DMS153 (cell line): ENCODE measurements around the gene EFCAB5.
"Not testable (repeated sequence)": the region's sequence is repeated elsewhere in the genome, so short reads cannot be mapped to it uniquely, and the experiment has no call there.

Experiments used
- DNase-seq: peaks from one replicate; lab custom pipeline; 2025; lab: John Stamatoyannopoulos, UW

The EFCAB5 gene

DNA sequence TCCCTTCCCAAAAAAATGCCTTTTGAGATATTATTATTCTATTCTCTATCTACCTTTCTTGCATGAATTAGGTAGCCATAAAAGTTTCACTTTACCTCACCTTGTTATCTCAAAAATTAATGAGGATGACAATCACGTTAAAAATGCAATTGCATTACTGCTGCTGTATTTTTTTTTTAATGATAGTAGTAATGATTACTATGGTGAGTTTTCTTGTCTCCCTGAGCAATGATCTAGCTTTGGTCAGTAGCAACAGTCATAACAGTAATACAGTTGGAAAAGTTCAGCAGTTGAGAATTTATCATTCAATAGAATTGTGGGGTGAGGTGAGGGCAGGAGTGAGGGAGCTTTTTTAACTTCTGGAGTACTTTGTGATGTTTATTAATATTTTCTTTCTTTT, at the start of gene EFCAB5:
TSS of gene EFCAB5 (plus strand) at position 301 of the 400 bp plus-strand sequence. CDS start 163 bp downstream, outside the sequence.
- no peak for DNase-seq

DNA sequence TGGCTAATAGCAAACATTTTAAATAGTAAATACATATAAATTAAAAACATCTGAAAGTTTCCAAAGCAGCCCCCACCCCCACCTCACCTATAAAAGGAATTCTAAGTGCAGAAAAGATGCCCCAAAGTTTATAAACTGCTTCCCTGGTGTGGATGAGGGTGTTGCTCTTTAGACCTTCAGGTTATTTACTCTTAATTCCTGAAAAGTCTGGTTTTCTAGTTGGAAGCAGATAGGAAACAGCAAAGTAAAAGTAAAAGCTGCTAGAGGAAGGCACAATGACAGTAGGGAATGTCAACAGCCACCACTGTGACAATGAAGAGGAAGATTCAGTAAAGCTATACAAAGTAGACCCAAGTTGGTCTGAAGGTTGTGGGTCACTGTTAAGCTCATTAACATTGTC, 49.2 kb upstream of the EFCAB5 start:
- DNase-seq: no peak

DNA sequence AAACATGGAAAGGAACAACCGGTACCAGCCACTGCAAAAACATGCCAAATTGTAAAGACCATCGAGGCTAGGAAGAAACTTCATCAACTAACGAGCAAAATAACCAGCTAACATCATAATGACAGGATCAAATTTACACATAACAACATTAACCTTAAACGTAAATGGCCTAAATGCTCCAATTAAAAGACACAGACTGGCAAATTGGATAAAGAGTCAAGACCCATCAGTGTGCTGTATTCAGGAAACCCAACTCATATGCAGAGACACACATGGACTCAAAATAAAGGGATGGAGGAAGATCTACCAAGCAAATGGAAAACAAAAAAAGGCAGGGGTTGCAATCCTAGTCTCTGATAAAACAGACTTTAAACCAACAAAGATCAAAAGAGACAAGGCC, 44.3 kb upstream of the EFCAB5 start:
- DNase-seq: not testable (repeated sequence)

DNA sequence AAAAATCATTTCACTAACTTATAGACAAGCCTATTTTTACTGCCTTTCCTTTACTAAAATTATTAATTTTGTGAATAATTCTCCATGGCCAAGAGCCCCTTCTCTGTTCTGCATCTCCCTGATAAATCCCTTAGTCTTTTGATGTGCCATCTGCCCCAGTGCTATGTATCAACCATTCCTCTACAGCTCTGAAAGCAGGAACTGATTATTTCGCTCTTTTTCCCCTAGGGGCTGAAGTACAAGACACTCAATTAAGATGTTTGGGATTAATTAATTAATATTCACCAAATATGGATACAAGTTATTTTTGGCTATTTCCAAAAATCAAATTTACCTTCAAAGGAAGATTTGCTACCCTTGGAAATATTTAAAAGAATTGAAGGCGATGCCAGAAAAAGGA, 38.0 kb upstream of the EFCAB5 start:
- DNase-seq: no peak

DNA sequence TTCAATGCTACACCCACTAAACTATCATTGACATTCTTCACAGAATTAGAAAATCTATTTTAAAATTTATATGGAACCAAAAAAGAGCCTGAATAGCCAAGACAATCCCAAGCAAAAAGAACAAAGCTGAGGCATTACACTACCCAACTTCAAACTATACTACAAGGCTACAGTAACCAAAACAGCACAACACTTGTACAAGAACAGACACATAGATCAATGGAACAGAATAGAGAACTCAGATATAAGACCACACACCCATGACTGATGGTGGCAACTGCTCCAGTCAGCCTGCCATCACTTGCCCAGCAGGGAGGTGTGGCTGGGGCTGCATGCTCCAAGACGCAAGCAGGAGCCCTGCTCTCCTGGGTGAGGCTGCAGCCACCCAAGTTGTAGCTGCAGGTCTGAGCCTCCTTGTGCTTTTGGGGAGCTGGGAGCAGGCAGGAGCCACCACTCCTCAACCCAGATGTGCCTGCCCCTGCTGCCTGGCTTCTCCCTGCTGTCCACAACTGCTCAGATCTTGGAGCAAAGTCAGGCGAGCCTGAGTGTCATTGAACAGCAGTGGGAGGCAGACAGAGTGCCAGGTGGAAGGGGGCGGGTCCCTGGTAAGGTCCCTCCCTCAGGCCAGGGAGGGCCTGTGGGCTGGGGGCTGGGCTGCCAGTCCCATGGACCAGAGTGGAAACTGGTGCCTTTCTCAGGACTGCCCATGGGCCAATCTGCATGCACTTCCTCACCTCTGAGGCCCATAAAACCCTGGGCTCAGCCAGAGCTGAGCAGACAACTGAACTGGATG, 36.2 kb upstream of the EFCAB5 start:
- no peak for DNase-seq

DNA sequence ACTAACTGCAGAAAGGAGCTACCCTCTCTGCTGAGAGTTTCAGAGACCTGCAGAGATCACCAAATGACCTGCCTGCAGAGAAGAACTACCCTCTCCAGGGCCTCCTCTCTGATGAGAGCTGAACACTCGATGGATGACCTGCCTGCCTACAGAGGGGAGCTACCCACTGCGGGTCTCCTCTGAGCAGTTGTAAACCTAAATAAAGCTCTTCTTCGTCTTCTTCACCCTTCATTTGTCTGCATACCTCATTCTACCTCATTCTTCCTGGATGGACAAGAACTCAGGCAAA, 35.6 kb upstream of the EFCAB5 start:
- no peak for DNase-seq

DNA sequence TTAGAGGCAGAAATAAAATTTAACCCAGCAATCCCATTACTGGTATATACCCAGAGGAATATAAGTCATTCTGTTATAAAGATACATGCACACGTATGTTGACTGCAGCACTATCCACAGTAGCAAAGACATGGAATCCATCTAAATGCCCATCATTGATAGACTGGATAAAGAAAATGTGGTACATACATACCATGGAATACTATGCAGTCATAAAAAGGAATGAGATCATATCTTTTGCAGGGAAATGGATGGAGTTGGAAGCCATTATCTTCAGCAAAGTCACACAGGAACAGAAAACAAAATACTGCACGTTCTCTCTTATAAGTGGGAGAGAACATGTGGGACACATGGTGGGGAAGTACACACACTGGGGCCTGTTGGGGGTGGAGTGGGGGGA, 34.5 kb upstream of the EFCAB5 start:
- no peak for DNase-seq

DNA sequence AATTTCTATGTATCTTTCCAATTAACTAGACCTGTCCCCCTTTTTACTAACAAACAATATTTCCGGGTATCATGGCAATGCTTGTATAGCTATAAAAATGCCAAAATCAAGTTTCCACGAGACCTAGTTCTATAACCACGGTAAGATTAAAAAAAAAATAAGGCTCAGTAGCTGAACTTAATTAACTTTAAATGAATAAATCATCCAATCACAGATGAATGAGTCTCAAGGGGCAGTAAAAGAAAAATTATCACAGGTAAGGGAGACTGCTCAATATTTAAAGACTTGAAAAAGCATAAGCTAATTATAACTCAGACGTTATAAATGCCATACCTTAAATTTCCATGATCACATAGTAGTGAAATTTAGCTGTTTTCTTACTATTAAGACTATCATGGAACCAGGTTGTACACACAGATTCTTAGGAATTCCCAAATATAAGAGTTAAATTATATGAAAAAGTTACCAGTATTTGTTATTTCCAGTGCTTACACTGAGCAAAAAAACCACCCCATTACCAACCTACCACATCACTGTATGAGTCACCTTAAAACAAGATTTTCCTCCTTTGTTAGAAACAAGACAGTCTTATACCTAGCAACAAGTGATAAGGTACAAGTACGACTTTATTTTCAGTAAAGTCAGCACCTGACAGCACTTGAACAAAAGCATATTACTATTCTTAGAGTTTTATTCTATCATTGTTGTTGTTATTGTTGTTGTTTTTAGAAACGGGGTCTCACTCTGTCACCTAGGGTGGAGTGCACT, 32.0 kb upstream of the EFCAB5 start:
- DNase-seq: no peak

DNA sequence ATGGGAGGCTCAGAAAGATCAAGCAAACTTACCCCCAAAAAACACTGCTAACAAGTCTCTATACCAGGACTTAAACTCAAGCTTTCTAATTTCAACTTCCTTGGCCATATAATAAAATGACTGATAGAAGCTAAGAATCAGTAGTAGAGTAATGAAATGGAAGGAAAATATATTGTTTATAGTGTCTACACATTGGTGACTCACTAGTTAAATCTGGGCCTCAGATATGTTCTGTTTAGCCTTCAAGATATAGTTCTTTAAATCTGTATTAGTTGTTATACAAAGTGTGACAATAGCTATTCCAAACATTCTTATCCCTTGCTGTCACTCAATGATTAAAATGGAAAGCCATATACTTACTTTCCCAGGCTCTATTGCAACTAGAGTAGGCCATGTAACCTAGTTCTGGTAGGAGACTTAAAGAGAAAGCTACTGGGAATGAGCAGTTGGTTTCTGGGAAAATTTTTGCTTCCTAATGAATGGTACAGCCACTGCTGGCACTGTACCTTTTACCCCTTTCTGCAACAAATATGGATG, 29.7 kb upstream of the EFCAB5 start:
- DNase-seq: no peak

DNA sequence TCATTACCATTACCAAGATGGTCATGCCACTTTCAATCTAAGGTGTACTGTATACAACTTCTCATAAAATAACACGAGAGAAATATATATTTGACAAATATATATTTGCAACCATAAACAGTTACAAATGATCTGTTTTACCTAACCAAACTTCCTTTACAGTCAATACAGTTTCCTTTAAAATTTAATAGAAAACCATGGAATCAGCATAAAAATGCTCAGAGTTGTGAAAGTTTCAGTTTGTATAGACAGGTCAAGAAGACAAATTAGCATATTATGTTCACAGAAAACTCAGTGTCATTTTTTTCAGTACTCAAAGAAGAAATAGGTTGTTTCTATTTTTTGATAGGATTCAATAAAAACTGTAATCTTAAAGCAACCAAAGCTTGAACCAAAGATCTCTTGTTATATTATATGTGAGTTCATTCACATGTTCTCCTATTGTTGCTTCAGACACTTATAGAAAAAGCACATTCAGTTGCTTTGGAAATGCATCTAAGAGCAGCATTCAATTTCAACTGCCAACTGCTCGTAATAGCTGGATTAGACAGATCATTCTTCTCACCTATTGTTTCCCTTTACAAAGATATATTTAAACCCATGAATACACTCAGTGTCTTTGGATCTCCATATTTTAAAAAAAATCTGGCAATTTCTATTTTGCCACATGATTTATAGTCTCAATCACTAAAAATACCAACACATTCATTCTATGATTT, 26.5 kb upstream of the EFCAB5 start:
- DNase-seq: no peak

DNA sequence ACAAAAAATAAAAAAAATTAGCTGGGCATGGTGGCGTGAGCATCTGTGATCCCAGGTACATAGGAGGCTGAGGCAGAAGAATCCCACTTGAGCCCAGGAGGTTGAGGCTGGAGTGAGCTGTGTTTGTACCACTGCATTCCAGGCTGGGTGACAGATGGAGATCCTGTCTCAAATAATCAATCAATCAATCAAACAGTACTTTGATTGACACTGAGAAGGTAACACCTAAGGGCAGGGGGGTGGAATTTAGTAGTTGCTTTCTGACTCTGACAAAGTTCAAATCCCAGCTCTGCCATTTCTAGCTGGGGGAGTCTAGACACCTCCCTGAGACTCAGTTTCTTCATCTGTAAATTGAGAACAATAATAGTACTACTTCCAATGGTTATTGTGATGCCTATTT, 23.4 kb upstream of the EFCAB5 start:
- no peak for DNase-seq

DNA sequence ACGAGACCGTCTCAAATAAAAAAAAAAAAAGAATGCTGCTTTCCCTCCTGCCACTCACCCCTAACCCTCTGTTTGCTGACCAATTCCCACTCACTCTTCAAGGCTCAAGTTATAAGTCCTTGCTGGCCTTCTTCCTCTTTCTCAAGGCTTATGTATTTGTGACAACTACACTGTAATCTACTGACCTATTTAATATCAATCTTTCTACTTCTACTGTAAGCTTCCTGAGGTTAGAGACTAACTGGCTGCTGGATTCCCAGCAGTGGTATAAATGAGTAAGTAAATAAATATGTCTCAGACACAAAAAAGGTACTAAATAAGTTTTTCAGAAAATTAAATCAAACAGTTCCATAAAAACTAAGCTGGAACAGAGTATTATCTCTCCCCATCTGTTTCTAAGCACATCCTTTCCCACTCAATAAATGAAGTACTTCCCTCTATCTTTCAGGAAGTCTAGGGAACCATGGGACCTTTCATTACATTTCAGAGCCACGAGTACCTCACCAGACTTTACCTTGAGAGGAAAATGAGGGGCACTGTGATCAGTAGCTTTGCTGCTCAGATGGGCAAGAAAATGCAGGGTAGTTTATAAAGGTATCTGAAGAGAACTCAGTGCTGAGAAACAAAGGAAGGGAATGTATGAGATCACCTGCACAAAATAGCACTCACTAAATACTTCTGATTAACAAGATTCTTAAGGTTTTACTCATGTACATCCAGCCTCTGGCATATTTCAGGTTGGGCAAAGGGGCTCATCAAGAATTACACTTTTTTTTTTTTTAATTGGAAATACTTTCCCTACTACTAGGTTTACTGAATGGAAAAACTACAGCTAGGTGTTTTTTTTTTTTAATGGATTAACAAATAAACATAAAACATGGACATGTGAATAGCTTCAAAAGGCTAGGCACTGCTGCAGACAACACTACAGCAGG, 22.2 kb upstream of the EFCAB5 start:
- DNase-seq: no peak

DNA sequence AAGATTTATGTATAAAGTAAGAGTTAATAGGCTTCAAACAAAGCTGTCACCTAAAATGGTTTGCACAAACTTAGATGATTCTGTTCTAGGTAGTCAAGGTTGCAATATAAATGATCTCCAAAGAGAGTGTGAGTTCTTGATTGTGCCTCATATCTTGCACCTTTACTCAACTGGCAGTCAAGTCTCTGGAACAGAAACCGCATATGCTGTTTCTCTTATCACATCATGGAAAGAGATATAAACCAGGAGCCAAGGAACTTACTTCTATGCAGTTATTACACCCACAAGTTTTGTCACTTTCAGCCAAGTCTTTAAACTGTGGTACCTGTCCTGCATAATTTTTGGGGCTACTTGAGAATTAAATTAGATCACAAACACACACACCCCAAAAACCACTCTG, 16.6 kb upstream of the EFCAB5 start:
- DNase-seq: no peak

DNA sequence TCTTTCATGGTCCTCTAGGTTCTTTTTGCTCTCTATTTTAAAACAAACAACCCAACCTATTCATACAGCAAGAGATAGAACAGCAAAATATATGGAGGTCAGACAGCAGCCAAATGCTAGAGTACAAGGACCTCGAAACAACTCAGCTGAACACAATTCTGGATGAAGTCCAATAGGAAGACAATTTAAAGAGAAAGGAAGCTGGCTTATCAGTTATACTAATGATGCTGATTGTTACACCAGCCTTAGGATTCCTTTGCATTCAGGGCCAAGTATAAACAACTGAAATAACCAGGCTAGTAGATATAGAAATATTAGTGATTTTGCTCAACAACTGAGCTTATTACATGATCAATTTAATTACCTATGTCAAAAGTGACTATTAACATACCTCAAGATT, 13.9 kb upstream of the EFCAB5 start:
- no peak for DNase-seq

DNA sequence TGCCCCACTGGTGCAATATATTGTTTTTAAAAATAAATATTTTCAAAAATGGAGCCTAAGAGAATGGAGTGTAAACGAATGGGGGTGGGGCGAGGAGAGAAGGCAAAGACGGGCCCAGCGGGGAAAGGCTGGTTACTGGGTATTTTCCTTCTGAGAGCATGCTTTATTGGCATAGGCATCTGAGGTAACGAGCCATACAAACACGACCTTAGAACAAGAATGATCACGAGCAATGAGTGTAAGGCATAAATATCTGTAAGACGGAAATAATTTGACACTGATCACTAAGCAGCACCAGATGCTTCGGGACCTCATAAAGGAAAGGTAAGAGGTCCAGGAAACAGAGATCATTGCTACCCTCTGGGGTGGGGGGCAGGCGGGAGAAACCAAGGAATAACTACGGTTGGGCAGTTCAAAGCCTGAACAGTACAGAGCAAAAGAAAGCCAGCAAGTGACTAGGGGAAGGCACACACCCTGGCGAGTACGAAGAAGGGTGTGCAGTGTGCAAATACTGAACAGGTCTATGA, 12.4 kb upstream of the EFCAB5 start:
- peak; percentile 60 for DNase-seq

DNA sequence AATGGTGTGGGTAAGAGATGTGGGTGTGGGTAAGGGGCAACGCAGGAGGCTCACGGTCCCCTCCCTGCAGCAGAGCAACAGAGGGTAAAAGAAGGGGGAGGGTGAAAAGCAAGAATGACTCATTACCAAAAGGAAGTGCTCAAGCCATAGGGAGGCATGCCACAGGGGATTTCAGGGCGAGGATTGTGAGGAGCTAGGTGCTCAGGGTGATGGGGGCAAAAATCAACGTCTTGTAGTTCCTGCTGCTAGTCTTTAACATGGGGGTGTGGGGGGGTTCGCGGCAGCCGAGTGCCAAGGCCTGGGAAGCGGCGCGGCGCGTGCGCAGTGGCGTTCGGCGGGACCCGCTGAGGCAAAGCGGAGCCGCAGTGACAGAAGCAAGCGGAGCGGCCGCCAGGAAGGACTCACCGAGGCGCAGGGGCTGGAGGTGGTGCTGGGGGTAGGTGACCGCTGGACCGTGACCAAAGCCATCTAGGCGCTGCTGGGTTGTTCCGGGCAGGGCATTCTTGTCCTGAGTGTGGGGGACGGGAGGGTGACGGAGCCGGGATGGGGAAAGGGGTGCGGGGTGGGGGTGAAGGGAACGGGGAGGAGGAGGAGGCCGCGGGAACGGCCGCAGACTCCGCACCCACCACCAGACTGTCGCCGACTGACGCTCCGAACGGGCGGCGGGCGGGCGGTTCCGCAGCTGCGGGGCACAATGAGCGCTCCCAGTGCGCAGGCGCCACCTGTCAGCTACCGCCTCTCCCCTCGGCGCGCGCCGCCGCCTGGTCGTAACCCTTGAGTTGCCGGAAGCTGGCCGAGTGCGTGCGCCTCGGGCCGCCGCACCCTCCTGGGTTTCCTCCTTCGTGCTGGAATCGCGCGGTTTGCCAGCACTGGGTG, 11.7 kb upstream of the EFCAB5 start, which contains the start of gene SSH2:
TSS of gene SSH2 (minus strand) at position 696 of the 876 bp plus-strand sequence. CDS start at position 468, 228 bp downstream.
- DNase-seq: peak; percentile 87

DNA sequence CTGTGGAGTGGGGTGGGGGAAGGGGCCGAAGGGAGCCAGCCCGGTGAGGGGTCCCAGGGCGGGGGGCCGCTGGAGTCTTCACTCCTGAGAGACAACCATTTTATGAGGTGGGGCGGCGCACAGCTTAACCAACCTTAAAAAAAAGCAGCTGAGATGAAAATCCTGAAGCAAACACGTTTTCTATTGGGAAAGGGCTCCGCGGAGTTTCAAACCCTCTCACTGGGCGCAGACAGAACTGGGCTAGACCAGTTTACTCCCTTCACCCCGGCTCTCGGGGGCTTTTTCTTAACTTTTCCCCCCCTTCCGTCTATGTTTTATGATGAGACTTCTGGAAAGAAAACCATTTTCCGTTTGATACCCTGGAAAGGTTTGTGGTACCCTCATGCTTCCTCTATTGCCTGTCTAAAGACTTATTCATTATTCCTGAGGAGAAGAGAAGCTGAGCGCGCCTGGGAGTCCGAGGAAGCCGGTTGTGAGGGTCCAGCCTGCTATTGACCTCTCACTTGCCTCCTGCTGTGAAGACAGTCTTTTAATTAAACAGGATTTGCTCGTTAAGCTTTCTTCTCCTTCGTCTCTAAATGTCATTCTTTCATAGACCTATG, 10.9 kb upstream of the EFCAB5 start:
- no peak for DNase-seq

DNA sequence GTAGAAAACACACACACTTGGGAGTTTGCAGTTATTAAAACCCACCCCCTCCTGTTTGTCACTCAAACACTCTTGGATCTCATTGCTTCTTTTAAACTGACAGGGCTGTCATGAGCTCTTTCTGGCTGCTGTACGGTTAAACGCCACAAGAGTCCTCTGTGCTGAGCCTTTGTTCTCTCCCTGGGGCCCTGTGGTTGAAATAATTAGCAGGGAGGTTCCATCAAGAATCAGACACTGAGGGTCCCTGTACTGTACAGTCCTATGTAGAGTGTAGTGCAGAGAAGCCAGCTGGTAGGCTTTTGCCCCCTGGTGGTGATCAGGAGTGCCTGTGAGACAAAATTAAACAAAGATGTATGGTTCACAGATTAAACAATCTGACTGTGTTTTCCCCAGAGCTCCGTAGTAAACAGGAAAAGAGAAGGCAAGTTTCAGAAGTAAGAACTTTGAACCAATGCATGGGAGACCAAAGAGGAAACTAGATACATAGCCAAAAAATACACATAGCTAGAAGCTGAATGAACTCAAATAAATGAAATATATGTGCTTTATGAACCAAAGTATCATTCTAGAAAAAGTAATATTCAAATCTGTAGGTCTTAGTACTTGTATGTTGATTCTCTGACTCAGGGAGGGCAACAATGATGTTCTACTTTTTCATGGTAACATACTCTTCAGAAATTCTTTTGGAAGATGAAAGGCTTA, 10.1 kb upstream of the EFCAB5 start:
- peak; percentile 90 for DNase-seq

DNA sequence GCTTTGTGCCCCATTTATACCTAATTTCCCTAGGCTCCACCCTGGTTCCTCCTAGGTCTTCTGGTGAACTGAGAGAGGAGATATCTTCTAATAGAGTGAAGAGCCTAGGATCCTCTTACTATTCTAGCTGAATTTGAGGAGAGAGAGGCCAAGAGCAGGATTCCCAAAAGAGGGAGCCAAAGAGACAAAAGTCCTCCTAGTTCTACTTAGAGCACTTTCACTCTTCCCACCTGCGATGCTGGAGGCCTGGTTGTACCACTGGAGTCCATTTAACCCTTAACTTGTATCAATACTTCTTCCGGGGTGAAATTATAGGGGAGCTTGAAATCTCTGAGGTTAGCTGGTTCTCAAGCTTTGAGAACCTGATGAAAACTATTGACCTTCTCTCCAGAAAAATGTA, 8.1 kb upstream of the EFCAB5 start:
- no peak for DNase-seq
